Stimulated activated CD8-positive, alpha-beta memory T cell treated with anti-CD3 and anti-CD28 coated beads, Interleukin-4, amount 100 ng/mL, for 48 hours (primary cell): Measurements from ENCODE around the gene RAPGEF6.
A peak's percentile ranks its signal among the peaks of the same experiment; 100 is the strongest.
"Not testable (repeated sequence)": the region's sequence is repeated elsewhere in the genome, so short reads cannot be mapped to it uniquely, and the experiment has no call there.

Experiments used
- DNase-seq: peaks from one replicate; pipeline ENCODE4 v3.0.0-alpha.2; 2020

RAPGEF6 gene

DNA sequence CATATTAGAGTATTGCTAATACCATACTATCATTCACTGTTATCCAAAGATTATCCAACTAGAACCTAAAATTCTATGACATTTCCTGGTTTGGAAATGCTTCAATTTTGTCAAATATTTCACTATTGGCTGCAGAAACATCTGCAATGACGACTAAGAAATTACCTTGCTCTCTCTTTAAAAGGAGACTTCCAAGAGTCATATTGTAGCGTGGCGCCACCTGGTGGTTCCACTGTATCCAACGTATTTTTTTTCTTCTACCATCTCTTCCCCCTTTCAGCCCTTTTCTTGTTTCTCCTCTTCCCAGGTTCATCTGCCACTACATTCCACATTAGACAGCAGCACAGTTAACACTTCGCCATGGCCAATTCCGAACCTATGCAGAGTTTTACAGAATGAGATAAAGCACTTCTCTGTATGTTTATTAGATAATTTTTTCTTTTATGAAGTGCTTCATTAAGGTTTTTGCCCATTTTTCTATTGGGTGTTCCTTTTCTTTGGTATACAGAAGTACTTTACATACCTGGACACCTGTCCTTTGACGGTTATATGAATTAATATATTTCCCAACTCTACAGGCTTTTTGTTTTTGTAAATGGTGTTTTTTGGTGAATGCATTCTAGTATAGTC is 217.7 kb downstream of the RAPGEF6 start:
- DNase-seq, result peak; percentile 92

DNA sequence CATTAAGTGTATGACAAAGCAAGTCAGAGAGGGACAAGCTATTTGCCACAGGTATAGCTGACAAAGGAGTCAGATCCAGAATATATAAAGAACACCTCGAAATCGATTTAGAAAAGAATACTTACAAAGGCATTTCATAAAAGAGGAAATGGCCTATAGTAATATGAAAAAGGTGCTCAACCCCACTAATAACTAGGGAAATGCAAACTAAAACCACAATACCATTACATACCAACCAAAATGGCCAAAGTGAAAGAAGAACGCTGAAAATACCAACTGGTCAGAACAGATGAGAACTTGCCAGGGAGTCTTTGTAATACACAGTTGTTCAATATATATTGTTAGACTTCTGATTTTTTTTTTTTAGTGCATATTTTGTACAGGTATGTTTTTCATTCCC is 218.3 kb downstream of the RAPGEF6 start:
- DNase-seq, result no peak

GRCh38 chr5:131413605-131414559 is 221.1 kb downstream of the RAPGEF6 start:
- DNase-seq, result no peak

DNA sequence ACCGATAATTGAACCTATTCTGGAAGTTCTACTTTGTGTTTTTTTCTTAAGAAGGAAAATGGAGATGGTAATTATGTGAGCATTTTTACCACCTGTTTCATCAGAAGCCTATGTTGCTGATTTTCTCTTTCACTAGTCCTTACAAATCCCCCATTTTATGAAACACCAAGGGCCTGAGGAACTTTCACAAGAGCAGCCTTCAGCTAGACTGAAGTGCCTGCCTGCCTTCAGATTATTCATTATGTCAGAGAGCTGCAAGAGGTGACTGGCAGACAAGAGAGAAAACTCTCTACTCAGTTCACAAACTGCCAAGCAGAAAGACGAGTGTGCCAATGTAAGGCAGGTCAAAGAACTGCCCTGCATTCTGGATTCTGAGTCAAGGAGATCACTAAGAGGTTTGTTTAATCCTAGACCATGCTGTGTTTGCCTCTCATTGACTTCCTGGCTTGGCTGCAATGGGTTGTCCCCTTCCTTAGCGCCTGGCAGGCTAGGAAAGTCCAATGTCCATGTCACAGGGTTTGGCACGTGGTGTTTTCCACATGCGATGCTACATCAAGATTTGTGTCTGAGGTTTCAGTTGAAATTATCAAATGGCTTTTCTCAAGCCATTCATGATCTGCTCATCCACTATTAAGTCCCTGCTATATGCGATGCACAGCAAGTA is 227.9 kb downstream of the RAPGEF6 start:
- DNase-seq, result no peak

DNA sequence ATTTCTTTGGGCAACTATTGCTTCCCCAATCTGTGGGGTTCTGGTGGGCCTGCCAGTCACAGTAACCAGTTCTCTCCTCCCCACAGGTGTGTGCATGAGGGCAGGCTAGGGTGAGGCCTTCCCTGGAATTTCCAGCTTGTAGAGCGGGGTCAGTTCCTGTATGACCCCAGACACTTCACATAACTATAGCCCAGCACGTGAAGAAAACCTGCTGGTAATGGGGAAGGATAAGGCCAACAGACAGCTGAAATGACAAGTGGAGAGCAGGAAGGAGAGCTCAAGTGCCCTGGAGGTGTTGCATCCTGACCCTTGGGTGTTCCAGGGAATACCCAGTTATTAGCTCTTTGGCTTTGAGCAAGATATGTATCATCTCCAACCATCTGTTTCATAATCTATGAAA is 229.0 kb downstream of the RAPGEF6 start:
- DNase-seq, result no peak

DNA sequence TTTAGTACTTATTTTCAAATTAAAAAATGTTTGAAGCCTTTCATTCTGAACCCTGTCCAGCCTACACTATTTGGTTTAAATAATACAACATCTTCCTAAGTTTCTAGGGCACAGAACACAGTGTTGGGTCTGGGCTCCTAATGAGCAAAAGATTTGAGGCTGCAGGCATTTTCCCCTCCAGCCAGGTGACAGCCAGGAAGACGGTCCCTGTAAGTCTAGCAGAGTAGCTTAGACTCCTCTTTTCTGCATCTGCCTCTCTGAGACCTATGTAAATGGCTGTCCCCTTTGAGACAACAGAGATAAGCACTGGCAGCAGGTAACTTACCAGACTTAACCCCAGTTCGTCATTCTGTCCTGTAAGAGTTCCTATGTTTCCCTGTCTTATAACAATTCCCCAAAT is 229.4 kb downstream of the RAPGEF6 start:
- no peak for DNase-seq

DNA sequence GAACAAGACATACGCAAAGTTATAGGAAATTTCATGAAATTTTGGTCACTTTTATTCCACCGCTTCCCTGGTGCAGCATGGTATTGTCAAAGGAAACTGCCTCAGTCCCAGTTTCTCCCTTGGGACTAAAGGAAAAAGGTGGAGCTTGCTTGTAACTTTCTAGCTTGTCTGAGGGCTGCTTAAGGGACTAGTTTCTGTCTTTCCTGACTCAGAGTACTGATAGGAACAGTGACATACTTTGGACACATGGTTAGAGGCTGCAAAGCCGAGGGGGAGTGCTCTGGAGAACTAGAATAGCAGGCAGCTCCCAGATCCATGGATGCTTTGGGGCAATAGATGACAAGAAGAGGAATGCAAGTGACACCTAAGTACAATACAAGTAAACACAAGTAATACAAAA is 234.4 kb downstream of the RAPGEF6 start:
- DNase-seq, result no peak

DNA sequence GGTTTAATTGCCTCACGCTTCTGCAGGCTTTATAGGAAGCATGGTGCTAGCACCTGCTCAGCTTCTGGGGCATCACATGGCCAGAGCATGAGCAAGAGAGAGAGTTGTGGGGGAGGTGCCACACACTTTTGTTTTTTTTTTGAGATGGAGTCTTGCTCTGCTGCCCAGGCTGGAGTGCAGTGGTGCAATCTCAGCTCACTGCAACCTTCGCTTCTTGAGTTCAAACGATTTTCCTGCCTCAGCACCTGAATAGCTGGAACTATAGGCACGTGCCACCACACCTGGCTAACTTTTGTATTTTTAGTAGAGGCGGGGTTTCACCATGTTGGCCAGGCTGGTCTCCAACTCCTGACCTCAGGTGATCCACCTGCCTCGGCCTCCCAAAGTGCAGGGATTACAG is 236.0 kb downstream of the RAPGEF6 start:
- DNase-seq, result not testable (repeated sequence)

- no peak for DNase-seq
Measured at GRCh38 chr5:131396630-131397273, 238.3 kb downstream of the RAPGEF6 start.

- DNase-seq, result no peak
Measured at GRCh38 chr5:131396015-131396414, 239.0 kb downstream of the RAPGEF6 start.

DNA sequence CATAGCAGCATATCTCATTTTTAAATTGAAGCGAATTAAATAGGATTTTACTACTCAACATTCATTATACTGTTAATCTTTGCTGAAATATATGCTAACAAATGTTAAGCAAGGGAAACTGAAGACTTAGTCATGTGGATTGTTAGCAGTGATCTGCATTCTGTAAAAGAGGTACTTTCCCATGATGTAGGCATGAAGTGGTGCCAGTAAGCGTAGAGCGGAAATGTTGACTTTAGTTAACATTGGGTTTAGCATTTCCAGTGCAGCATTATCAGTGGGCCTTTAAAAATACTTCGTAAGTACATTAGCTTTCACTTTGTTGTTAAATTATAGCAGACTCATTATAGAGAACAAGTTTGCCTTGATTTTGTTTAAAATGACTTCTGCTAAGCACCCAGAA is 240.9 kb downstream of the RAPGEF6 start:
- no peak for DNase-seq

- DNase-seq, result no peak
Measured at GRCh38 chr5:131393498-131393968, 241.5 kb downstream of the RAPGEF6 start.

DNA sequence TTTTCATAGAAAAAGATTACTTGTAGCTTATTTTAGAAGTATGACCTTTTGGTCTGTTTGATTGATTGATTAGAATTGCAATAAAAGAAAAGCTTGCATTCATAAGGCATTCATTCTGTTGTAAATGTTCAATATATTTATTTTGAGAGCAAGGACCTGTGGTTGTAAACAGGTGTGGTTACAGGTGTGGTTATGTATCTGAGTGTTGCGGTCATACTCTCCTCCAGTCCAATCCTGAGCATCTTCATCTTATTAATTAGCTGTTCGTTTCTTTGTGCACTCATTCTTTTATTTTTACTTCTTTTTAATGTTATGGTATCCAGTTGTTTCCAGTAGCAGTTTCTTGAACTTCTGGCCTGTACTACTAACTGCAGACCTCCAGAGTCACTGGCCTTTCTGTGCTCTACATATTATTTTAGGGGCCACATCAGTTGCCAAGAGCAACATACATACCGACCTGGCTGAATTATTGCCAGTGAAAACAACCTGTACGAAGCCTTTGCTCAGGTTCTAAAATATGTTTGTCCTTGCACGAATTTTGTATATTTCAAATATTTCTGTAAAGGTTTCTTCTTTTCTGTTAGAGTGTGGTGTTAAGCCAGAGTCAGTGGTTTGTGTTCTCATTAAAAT is 242.4 kb downstream of the RAPGEF6 start:
- DNase-seq, result no peak

DNA sequence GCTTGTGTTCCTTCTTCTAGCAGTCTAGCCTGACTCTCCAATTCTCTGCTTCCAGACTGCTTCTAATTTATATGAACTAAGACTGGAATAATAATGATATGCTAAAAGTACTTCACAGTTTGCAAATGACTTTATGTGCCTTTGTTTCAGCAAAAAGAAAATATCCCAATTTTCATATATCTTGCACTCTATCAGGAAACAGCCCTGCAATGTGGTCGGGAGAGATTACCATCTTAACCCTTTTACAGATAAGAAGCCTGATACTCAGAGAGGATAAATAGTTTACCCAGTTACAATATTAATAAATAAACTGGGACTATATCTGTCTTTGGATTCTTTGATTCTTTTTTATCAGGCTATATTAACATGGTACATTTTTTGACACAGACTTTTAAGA is 245.2 kb downstream of the RAPGEF6 start:
- no peak for DNase-seq

GRCh38 chr5:131389096-131389868 is 245.7 kb downstream of the RAPGEF6 start:
- no peak for DNase-seq

- DNase-seq, result no peak
Measured at GRCh38 chr5:131387255-131387654, 247.8 kb downstream of the RAPGEF6 start.

DNA sequence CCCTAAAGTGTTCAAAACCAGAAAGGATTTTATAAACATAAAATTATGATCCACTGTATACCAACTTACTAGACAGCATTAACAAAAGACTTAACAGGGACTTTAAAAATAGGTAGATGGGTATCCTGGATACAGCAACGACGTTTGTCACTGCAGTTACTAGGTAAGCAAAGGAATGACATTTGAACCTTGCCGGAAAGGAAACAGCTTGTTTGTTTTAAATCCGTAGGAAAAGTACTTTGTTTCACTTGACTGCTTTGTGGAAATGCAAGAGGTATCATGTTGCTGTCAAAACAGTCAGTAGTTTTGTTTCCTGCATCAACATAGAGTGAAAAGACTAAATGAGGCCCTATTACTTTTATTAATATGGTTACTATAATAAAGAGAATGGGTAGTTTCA is 248.2 kb downstream of the RAPGEF6 start:
- no peak for DNase-seq

DNA sequence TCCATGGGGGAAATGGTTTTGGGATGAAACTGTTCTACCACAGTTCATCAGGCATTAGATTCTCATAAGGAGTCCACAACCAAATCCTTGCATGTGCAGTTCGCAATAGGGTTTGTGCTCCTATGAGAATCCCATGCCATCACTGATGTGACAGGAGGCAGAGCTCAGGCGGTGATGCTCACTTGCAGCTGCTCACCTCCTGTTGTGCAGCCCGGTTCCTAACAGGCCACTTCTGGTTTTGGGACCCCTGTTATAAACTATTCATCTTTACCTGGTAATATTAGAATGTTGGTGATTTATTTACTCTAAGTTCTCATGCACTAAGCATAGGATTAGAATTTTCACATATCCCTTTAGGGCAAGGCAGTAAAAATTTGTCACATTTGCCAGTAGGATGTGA is 248.9 kb downstream of the RAPGEF6 start:
- DNase-seq, result no peak

DNA sequence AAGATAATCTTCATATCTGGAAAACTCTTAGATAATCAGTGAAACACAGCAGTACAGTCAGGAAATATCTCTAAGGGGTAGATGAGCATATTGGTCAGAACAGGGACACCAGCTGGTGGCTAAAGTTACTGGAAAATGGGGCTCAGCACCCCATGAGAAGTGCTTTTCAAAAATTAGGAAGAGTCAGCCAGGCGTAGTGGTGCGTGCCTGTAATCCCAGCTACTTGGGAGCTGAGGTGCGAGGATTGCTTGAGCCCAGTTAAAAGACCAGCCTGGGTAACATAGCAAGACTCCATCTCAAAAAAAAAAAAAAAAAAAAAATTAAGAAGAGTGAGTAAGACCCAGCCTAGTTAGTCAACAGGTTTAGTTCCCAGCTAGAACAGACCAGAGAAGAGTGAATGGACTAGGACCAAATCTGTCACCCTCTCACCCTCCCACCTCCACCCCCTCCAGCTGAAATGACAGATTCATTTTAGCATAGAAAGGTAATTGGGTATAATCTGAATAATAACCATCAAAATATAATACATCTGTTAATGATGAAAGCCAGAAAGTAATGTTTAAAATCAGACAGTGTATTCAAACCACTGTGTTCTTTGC is 250.3 kb downstream of the RAPGEF6 start:
- no peak for DNase-seq

DNA sequence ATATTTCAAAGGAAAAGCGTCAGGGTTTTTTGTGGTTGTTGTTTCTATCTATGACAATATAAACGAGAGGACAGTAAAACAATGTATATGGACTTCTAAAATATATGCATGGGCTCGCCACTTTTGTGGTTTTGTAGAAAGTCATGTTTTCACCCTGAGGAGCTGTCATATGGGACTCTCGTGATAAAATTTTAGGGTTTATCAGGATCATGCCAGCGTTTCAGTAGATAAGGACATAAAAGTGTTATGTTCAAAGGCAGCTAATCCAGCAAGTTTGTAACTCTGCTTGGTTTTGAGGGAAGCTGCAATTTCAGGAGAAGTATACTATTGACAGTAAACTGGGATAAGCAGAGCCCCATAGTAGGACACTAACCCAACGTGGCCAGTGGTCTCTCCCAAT is 250.9 kb downstream of the RAPGEF6 start:
- no peak for DNase-seq
